GM12891 (cell line): ENCODE data around the gene EYA3.
"Not testable (repeated sequence)": the region's sequence is repeated elsewhere in the genome, so short reads cannot be mapped to it uniquely, and the experiment has no call there.

Source experiments
- DNase-seq: peaks from one replicate; pipeline ENCODE4 v3.0.0; 2011; ENCODE audit warnings: low spot score; ENCODE audit not compliant: insufficient read length
- FAIRE-seq: peaks from 2 replicates; lab custom pipeline; 2011; peaks lifted over from hg19 to GRCh38; lab: Jason Lieb, UNC
- PAX5 ChIP-seq: IDR thresholded peaks from 2 replicates; pipeline ENCODE4 v1.6.1; 2011; ENCODE audit warnings: low read length, moderate library complexity, mild to moderate bottlenecking; ENCODE audit not compliant: insufficient read depth, severe bottlenecking
- POLR2A ChIP-seq: IDR thresholded peaks from 2 replicates; pipeline ENCODE4 v1.6.1; 2011; ENCODE audit warnings: low read depth, low read length, control low read depth
- POLR2AphosphoS5 ChIP-seq: IDR thresholded peaks from 2 replicates; pipeline ENCODE4 v1.6.1; 2011; ENCODE audit warnings: low read depth, low read length, control low read depth
- POU2F2 ChIP-seq: IDR thresholded peaks from 2 replicates; pipeline ENCODE4 v1.6.1; 2011; ENCODE audit warnings: low read depth, mild to moderate bottlenecking, control low read depth, low read length, moderate library complexity
- SPI1 ChIP-seq: IDR thresholded peaks from 2 replicates; pipeline ENCODE4 v1.6.1; 2011; ENCODE audit warnings: low read depth, low read length, control low read depth
- TAF1 ChIP-seq: IDR thresholded peaks from 2 replicates; pipeline ENCODE4 v1.6.1; 2011; ENCODE audit warnings: low read depth, low read length, control low read depth

EYA3 gene

GRCh38 chr1:28002600-28002999 is 85.8 kb downstream of the EYA3 start:
- DNase-seq = no peak
- no peak for TF ChIP-seq TAF1
- TF ChIP-seq SPI1 = no peak
- TF ChIP-seq PAX5 = no peak
- no peak for TF ChIP-seq POU2F2
- no peak for TF ChIP-seq POLR2AphosphoS5
- TF ChIP-seq POLR2A = no peak
- FAIRE-seq = no peak

GRCh38 chr1:27999055-27999454 is 89.4 kb downstream of the EYA3 start:
- TF ChIP-seq TAF1 (no peak), POLR2A (no peak), SPI1 (no peak), POLR2AphosphoS5 (no peak), POU2F2 (no peak), PAX5 (no peak)
- DNase-seq (no peak), FAIRE-seq (no peak)

GRCh38 chr1:27994526-27994925 is 93.9 kb downstream of the EYA3 start:
- FAIRE-seq, DNase-seq: not testable (repeated sequence)

GRCh38 chr1:27994060-27994459 is 94.3 kb downstream of the EYA3 start:
- TF ChIP-seq PAX5 = no peak
- TF ChIP-seq TAF1 = no peak
- no peak for TF ChIP-seq POLR2AphosphoS5
- no peak for TF ChIP-seq SPI1
- no peak for TF ChIP-seq POLR2A
- TF ChIP-seq POU2F2 = no peak
- FAIRE-seq (no peak), DNase-seq (no peak)

GRCh38 chr1:27993241-27993640 is 95.2 kb downstream of the EYA3 start:
- FAIRE-seq = no peak
- DNase-seq = no peak
- no peak for TF ChIP-seq PAX5
- no peak for TF ChIP-seq TAF1

- TF ChIP-seq POLR2A (no peak), SPI1 (peak; percentile 55), POLR2AphosphoS5 (no peak), TAF1 (no peak), PAX5 (no peak)
- FAIRE-seq = peak; percentile 83
- no peak for DNase-seq
These were observed 96.1 kb downstream of the EYA3 start for GRCh38 chr1:27992276-27992675.

- no peak for TF ChIP-seq POLR2AphosphoS5
- TF ChIP-seq POU2F2 = no peak
- no peak for TF ChIP-seq POLR2A
- TF ChIP-seq PAX5 = no peak
- no peak for TF ChIP-seq SPI1
- TF ChIP-seq TAF1 = no peak
- FAIRE-seq (no peak), DNase-seq (no peak)
These were observed 97.4 kb downstream of the EYA3 start for GRCh38 chr1:27990920-27991537.

- no peak for DNase-seq
- TF ChIP-seq POU2F2 (no peak), TAF1 (no peak), PAX5 (no peak), POLR2A (no peak), SPI1 (no peak), POLR2AphosphoS5 (no peak)
- FAIRE-seq = no peak
These were observed 107.3 kb downstream of the EYA3 start for GRCh38 chr1:27981145-27981544.

- peak; percentile 5 for FAIRE-seq
- no peak for TF ChIP-seq POU2F2
- no peak for TF ChIP-seq SPI1
- no peak for TF ChIP-seq POLR2A
- TF ChIP-seq POLR2AphosphoS5 = no peak
- no peak for TF ChIP-seq PAX5
- no peak for TF ChIP-seq TAF1
- no peak for DNase-seq
These were observed 108.1 kb downstream of the EYA3 start for GRCh38 chr1:27980216-27980845.

GRCh38 chr1:27979859-27980201 is 108.6 kb downstream of the EYA3 start:
- TF ChIP-seq POLR2A (no peak), SPI1 (no peak), POLR2AphosphoS5 (no peak)
- no peak for DNase-seq
- no peak for FAIRE-seq

GRCh38 chr1:27979151-27979858 is 109.1 kb downstream of the EYA3 start:
- DNase-seq = no peak
- FAIRE-seq = peak; percentile 72
- TF ChIP-seq SPI1 (peak; percentile 88), POLR2AphosphoS5 (no peak), PAX5 (no peak)
